ENCODE data around the gene ZNF331.

DNA sequence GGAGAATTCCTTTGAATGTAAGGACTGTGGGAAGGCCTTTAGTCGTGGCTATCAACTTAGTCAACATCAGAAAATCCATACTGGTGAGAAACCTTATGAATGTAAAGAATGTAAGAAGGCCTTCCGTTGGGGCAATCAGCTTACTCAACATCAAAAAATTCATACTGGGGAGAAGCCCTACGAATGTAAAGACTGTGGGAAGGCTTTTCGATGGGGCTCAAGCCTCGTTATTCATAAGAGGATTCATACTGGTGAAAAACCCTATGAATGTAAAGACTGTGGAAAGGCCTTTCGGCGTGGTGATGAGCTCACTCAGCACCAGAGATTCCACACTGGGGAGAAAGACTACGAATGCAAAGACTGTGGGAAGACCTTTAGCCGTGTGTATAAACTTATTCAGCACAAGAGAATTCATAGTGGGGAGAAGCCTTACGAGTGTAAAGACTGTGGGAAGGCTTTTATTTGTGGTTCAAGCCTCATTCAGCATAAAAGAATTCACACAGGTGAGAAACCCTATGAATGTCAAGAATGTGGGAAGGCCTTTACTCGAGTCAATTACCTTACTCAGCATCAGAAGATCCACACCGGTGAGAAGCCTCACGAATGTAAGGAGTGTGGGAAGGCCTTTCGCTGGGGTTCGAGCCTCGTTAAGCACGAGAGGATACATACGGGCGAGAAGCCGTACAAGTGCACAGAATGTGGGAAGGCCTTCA lies 39.2 kb downstream of the ZNF331 start:
- TF ChIP-seq, protein P1, sequence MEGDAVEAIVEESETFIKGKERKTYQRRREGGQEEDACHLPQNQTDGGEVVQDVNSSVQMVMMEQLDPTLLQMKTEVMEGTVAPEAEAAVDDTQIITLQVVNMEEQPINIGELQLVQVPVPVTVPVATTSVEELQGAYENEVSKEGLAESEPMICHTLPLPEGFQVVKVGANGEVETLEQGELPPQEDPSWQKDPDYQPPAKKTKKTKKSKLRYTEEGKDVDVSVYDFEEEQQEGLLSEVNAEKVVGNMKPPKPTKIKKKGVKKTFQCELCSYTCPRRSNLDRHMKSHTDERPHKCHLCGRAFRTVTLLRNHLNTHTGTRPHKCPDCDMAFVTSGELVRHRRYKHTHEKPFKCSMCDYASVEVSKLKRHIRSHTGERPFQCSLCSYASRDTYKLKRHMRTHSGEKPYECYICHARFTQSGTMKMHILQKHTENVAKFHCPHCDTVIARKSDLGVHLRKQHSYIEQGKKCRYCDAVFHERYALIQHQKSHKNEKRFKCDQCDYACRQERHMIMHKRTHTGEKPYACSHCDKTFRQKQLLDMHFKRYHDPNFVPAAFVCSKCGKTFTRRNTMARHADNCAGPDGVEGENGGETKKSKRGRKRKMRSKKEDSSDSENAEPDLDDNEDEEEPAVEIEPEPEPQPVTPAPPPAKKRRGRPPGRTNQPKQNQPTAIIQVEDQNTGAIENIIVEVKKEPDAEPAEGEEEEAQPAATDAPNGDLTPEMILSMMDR (IDR thresholded peaks at IDR 0.05) = no peak
- TF ChIP-seq POLR2A (IDR thresholded peaks at IDR 0.05) = no peak
